ENCODE measurements around the gene OGG1.

OGG1 gene

GRCh38 chr3:9727743-9728142 lies 22.0 kb upstream of the OGG1 start:
- no peak for DNase-seq (ENCODE audit: low read depth)

- no peak for DNase-seq (ENCODE audit: low read depth)
Observed at GRCh38 chr3:9729419-9729818, 20.3 kb upstream of the OGG1 start.

- DNase-seq (ENCODE audit: low read depth), result no peak
Observed at GRCh38 chr3:9730657-9731205, 19.0 kb upstream of the OGG1 start.

- peak; percentile 99 for DNase-seq (ENCODE audit: low read depth)
Observed at GRCh38 chr3:9731206-9732079, 18.3 kb upstream of the OGG1 start, which contains the start of gene BRPF1. BRPF1 (plus strand) TSS chr3:9731735; CDS start chr3:9734141, 2,406 bp downstream.

GRCh38 chr3:9732080-9732739 lies 17.5 kb upstream of the OGG1 start:
- peak; percentile 24 for DNase-seq (ENCODE audit: low read depth)

GRCh38 chr3:9732740-9733115 lies 17.0 kb upstream of the OGG1 start:
- no peak for DNase-seq (ENCODE audit: low read depth)

GRCh38 chr3:9736831-9737230 lies 12.9 kb upstream of the OGG1 start:
- DNase-seq (ENCODE audit: low read depth), result no peak

GRCh38 chr3:9739181-9739580 lies 10.6 kb upstream of the OGG1 start:
- no peak for DNase-seq (ENCODE audit: low read depth)

- DNase-seq (ENCODE audit: low read depth), result no peak
Observed at GRCh38 chr3:9742560-9742959, 7.2 kb upstream of the OGG1 start.

- no peak for DNase-seq (ENCODE audit: low read depth)
Observed at GRCh38 chr3:9743548-9743947, 6.2 kb upstream of the OGG1 start.

GRCh38 chr3:9744162-9744561 lies 5.6 kb upstream of the OGG1 start:
- DNase-seq (ENCODE audit: low read depth), result no peak

- no peak for DNase-seq (ENCODE audit: low read depth)
Observed at GRCh38 chr3:9745521-9745920, 4.2 kb upstream of the OGG1 start.

- DNase-seq (ENCODE audit: low read depth), result no peak
Observed at GRCh38 chr3:9746330-9746729, 3.4 kb upstream of the OGG1 start.

- no peak for DNase-seq (ENCODE audit: low read depth)
Observed at GRCh38 chr3:9747267-9747666, 2.5 kb upstream of the OGG1 start.

- DNase-seq (ENCODE audit: low read depth), result no peak
Observed at GRCh38 chr3:9748031-9748430, 1.7 kb upstream of the OGG1 start.

- no peak for DNase-seq (ENCODE audit: low read depth)
Observed at GRCh38 chr3:9749296-9749644, 482 bp upstream of the OGG1 start.

- DNase-seq (ENCODE audit: low read depth), result no peak
Observed at GRCh38 chr3:9750556-9751411, 1.0 kb downstream of the OGG1 start.

GRCh38 chr3:9754678-9755077 lies 4.9 kb downstream of the OGG1 start:
- DNase-seq (ENCODE audit: low read depth), result no peak

GRCh38 chr3:9757427-9757826 lies 7.7 kb downstream of the OGG1 start:
- no peak for DNase-seq (ENCODE audit: low read depth)

- no peak for DNase-seq (ENCODE audit: low read depth)
Observed at GRCh38 chr3:9760779-9761505, 11.2 kb downstream of the OGG1 start.

GRCh38 chr3:9761919-9762318 lies 12.2 kb downstream of the OGG1 start:
- no peak for DNase-seq (ENCODE audit: low read depth)

GRCh38 chr3:9762871-9763270 lies 13.1 kb downstream of the OGG1 start:
- no peak for DNase-seq (ENCODE audit: low read depth)

Measured in stimulated activated CD8-positive, alpha-beta memory T cell treated with anti-CD3 and anti-CD28 coated beads, Interleukin-12 subunit alpha, Interleukin-12 subunit beta, amount 100 ng/mL, for 4 hours (primary cell).